ENCODE results near the gene POLR2E. TPM values are rescaled to one million over a fixed set of nuclear protein-coding genes. Genes with fewer than 3 reads are reported as not detected.

POLR2E gene
- total and polyA plus RNA-seq, 2 of the 13 experiments (the other 11 are each of a cell fraction or from before 2014, with no cell fraction given) = 140 to 272 TPM

DNA sequence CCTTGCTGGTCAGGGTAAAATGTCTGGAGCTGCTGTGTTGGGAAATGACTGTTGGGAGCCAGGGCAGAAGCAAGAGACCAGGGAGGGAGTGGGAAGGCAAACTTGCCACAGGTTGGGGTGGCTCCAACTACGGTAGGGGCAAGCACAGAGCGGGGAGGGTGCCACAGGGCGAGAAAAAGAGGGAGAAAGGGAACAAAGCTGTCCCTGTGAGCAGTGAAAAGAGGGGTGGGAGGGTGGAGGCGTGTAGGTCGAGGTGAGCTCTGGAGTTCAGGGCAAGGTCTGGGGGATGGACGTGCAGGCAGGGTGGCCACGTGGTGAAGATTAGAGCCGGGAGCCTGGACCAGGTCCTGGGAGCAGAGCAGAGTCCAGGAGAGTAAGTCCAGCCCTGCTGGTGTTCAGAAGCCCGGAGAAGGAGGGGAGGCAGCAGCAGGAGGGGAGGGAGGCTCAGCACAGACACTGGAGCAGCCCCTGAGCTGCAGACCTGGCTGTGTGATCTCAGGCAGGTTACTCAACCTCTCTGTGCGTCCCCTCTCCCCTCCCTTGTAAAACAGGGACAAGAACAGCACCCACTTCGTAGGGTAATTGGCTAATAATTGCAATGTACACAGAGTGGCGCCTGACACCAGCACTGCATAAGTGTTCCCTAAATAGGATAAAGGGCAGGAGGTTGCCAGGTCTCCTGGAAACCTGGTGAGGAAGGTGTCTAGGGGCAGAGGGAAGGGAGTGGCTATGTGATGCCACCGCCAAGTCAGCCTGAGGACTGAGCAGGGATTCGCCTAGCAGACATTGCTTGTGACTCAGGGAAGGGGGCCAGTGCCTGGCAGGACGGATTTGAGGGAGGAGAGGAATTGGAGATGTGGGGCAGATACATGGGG lies 3.2 kb upstream of the POLR2E start (continued):
- TF ChIP-seq TRIM24 (CRISPR knock-in tag; IDR thresholded peaks at IDR 0.05) (peak; percentile 72; the same call in 1 of the 2 replicates), REL (CRISPR knock-in tag; conservative IDR thresholded peaks at IDR 0.05) (no peak), ZNF354B (CRISPR knock-in tag; IDR thresholded peaks at IDR 0.05) (no peak), SRSF1 (optimal IDR thresholded peaks at IDR 0.05; ENCODE audit: low read depth, low read length) (no peak), ZNF446 (CRISPR knock-in tag; IDR thresholded peaks at IDR 0.05) (0 out of 2 replicates have a peak, but pooled peaks have one; percentile 42), CBX1 (IDR thresholded peaks at IDR 0.05; ENCODE audit: low read depth) (peak; percentile 92), CBX5 (CRISPR knock-in tag; IDR thresholded peaks at IDR 0.05; ENCODE audit: borderline replicate concordance) (0 out of 2 replicates have a peak, but pooled peaks have one; percentile 18), TSC22D2 (CRISPR knock-in tag; IDR thresholded peaks at IDR 0.05; ENCODE audit: borderline replicate concordance) (no peak), CREB1 (IDR thresholded peaks at IDR 0.05) (peak; percentile 37; the same call in 1 of the 2 replicates), CREB1 (CRISPR knock-in tag; IDR thresholded peaks at IDR 0.05) (no peak), LBX2 (CRISPR knock-in tag; IDR thresholded peaks at IDR 0.05; ENCODE audit: borderline replicate concordance) (no peak)
- TF ChIP-seq, protein P1, sequence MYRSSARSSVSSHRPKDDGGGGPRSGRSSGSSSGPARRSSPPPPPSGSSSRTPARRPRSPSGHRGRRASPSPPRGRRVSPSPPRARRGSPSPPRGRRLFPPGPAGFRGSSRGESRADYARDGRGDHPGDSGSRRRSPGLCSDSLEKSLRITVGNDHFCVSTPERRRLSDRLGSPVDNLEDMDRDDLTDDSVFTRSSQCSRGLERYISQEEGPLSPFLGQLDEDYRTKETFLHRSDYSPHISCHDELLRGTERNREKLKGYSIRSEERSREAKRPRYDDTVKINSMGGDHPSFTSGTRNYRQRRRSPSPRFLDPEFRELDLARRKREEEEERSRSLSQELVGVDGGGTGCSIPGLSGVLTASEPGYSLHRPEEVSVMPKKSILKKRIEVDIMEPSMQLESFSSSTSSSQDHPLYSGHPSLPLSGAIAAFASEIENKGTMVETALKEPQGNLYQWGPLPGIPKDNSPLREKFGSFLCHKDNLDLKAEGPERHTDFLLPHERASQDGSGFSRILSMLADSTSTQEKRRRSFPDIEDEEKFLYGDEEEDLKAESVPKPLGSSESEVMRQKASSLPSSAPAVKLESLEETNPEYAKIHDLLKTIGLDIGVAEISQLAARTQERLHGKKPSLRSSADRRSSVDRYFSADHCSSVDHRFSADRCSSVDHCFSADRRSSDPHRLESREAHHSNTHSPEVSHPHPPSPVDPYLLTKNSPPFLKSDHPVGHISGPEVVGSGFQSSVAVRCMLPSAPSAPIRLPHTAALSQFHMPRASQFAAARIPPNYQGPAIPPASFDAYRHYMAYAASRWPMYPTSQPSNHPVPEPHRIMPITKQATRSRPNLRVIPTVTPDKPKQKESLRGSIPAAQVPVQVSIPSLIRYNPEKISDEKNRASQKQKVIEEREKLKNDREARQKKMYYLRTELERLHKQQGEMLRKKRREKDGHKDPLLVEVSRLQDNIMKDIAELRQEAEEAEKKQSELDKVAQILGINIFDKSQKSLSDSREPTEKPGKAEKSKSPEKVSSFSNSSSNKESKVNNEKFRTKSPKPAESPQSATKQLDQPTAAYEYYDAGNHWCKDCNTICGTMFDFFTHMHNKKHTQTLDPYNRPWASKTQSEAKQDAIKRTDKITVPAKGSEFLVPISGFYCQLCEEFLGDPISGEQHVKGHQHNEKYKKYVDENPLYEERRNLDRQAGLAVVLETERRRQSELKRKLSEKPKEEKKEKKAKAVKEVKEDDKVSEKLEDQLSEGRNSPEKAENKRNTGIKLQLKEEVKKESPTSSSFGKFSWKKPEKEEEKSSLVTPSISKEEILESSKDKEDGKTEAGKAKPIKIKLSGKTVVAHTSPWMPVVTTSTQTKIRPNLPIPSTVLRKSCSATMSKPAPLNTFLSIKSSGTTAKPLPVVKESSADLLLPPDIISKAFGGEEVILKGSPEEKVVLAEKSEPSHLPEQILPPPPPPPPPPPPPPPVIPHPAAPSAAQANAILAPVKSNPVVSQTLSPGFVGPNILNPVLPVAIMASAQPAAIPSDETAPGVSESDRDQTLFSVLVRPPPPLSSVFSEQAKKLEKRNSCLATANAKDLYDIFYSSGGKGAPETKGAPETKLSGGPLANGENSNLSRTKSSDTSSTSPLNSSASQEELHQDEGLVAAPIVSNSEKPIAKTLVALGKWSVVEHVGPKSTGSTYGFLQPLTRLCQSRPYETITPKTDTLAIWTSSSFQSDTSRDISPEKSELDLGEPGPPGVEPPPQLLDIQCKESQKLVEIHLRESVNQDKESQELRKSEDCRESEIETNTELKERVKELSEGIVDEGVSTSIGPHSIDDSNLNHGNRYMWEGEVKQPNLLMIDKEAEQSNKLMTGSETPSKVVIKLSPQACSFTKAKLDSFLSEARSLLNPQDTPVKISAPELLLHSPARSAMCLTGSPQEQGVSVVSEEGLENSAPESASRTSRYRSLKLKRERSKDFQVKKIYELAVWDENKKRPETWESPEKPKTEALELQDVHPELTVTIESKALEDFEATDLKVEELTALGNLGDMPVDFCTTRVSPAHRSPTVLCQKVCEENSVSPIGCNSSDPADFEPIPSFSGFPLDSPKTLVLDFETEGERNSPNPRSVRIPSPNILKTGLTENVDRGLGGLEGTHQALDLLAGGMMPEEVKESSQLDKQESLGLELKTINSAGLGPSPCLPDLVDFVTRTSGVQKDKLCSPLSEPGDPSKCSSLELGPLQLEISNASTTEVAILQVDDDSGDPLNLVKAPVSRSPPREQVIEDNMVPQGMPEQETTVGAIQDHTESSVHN (CRISPR knock-in tag; IDR thresholded peaks at IDR 0.05) = no peak
- TF ChIP-seq, protein P2, sequence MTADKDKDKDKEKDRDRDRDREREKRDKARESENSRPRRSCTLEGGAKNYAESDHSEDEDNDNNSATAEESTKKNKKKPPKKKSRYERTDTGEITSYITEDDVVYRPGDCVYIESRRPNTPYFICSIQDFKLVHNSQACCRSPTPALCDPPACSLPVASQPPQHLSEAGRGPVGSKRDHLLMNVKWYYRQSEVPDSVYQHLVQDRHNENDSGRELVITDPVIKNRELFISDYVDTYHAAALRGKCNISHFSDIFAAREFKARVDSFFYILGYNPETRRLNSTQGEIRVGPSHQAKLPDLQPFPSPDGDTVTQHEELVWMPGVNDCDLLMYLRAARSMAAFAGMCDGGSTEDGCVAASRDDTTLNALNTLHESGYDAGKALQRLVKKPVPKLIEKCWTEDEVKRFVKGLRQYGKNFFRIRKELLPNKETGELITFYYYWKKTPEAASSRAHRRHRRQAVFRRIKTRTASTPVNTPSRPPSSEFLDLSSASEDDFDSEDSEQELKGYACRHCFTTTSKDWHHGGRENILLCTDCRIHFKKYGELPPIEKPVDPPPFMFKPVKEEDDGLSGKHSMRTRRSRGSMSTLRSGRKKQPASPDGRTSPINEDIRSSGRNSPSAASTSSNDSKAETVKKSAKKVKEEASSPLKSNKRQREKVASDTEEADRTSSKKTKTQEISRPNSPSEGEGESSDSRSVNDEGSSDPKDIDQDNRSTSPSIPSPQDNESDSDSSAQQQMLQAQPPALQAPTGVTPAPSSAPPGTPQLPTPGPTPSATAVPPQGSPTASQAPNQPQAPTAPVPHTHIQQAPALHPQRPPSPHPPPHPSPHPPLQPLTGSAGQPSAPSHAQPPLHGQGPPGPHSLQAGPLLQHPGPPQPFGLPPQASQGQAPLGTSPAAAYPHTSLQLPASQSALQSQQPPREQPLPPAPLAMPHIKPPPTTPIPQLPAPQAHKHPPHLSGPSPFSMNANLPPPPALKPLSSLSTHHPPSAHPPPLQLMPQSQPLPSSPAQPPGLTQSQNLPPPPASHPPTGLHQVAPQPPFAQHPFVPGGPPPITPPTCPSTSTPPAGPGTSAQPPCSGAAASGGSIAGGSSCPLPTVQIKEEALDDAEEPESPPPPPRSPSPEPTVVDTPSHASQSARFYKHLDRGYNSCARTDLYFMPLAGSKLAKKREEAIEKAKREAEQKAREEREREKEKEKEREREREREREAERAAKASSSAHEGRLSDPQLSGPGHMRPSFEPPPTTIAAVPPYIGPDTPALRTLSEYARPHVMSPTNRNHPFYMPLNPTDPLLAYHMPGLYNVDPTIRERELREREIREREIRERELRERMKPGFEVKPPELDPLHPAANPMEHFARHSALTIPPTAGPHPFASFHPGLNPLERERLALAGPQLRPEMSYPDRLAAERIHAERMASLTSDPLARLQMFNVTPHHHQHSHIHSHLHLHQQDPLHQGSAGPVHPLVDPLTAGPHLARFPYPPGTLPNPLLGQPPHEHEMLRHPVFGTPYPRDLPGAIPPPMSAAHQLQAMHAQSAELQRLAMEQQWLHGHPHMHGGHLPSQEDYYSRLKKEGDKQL (CRISPR knock-in tag; IDR thresholded peaks at IDR 0.05; ENCODE audit: low read depth) = no peak
